ENCODE measurements around the gene RAB34. TPM values are rescaled to one million over a fixed set of nuclear protein-coding genes. Genes with fewer than 3 reads are reported as not detected.

The RAB34 gene
- polyA plus RNA-seq, 2 of the 4 experiments (the other 2 are of a cell fraction) = 211 to 288 TPM

DNA sequence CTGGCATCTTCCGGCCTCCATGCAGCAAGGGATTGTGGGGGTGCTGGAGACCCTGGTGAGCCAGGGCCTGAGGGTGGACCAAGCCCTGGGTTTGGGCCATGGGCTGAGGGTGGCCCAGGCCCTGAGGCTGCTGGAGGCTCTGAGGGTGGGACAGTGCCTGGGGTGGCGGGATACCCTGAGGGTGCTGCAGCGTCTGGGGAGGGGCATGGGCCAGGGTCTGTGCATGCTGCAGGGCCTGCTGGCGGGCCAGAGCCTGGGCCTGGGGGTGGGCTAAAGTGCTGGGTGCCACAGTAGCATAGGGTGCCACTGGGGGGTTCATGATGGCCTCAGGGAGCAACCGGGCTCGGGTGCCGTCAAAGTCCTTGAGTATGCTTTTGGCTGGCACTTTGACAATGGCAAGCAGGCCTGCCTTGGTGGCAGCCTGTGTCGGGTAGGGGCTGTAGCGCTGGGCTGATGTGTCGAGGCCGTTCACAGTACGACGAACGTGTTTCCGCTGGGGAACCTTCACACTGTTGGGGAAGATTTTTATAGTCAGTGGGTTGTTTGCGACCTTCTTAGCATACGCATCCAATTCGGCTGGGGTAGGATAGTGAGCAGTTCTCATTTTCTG lies 41.7 kb upstream of the RAB34 start:
- no peak for TF ChIP-seq CEBPB (IDR thresholded peaks at IDR 0.05)
- no peak for TF ChIP-seq HDAC2 (IDR thresholded peaks at IDR 0.05)
- TF ChIP-seq HEYL (CRISPR knock-in tag; IDR thresholded peaks at IDR 0.05) = no peak
- no peak for TF ChIP-seq NFE2L2 (conservative IDR thresholded peaks at IDR 0.05; ENCODE audit: low read length)
- TF ChIP-seq CHD2 (IDR thresholded peaks at IDR 0.05; ENCODE audit: low read length, partially characterized antibody) = no peak
- no peak for TF ChIP-seq HOXB13 (CRISPR knock-in tag; IDR thresholded peaks at IDR 0.05; ENCODE audit: low read depth)
- TF ChIP-seq, protein P1, sequence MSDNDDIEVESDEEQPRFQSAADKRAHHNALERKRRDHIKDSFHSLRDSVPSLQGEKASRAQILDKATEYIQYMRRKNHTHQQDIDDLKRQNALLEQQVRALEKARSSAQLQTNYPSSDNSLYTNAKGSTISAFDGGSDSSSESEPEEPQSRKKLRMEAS (IDR thresholded peaks at IDR 0.05) = no peak
- TF ChIP-seq KDM1A (IDR thresholded peaks at IDR 0.05; ENCODE audit: low read depth) = no peak
- TF ChIP-seq, protein P2, sequence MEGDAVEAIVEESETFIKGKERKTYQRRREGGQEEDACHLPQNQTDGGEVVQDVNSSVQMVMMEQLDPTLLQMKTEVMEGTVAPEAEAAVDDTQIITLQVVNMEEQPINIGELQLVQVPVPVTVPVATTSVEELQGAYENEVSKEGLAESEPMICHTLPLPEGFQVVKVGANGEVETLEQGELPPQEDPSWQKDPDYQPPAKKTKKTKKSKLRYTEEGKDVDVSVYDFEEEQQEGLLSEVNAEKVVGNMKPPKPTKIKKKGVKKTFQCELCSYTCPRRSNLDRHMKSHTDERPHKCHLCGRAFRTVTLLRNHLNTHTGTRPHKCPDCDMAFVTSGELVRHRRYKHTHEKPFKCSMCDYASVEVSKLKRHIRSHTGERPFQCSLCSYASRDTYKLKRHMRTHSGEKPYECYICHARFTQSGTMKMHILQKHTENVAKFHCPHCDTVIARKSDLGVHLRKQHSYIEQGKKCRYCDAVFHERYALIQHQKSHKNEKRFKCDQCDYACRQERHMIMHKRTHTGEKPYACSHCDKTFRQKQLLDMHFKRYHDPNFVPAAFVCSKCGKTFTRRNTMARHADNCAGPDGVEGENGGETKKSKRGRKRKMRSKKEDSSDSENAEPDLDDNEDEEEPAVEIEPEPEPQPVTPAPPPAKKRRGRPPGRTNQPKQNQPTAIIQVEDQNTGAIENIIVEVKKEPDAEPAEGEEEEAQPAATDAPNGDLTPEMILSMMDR (IDR thresholded peaks at IDR 0.05) = no peak
- H3K9me3 ChIP-seq = no peaks in the 10 kb centered on the region
- FAIRE-seq (no peak), ATAC-seq (peak in 1 of 2 experiments; percentile 9; a peak in 1 of 6 replicates), DNase-seq (ENCODE audit: low read depth in 1 of 2, low spot score in 1 of 2) (no peak)
- 94% methylated on average over 16 of the region's 18 CpGs for WGBS (ENCODE audit: missing lambda C conversion rate)
- H3K4me1 ChIP-seq = peaks cover 15% of the 10 kb centered on the region
- no peak overlapping the region for H3K27ac ChIP-seq
- POLR2A ChIA-PET = no interaction called here
- CTCF ChIA-PET = interaction anchor here (6.5 to 22.6 kb wide), 5 partner anchors 10 to 152 kb away, joined by 97 to 977 read pairs (median 244); partner anchors contain the start of genes DHRS13, FLOT2, NEK8 and RPL23A
- no peak overlapping the region for H3K4me3 ChIP-seq
- H3K4me2 ChIP-seq = no peak overlapping the region

DNA sequence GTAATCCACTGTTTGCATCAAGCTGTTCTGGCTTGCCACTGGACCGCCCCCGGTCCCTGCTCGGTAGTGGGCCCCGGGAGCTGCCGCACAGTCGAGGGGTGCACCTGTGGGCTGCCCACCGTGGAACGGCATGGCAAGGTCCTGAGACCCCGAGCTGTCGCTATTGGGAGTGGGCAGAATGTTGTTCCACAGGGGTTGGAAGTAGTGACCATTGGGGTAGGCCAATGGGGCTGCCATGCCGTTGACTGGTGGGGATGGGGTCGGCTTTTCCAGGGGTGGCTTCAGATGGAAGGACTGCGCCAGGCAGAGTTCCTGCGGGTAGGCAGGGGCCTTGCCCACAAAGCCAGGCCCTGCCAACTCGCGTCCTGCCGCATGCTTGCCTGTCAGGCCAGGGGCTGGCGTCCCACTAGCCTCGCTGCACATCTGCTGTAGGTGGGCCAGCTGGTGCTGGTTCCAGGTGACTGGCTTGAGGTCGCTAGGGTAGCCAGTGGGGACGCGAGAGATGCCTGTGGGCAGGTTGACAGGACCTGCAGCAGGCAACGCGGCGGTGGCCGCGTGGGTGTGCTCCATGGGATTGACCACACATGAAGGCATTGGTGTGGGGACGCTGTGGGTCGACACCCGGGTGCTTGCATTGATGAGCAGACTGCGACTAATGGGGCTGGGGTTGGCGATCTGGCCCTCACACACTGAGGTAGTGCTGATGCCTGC lies 40.9 kb upstream of the RAB34 start:
- H3K4me1 ChIP-seq = peaks cover 15% of the 10 kb centered on the region
- H3K4me3 ChIP-seq = no peak overlapping the region
- ChIA-PET POLR2A (interaction anchor here (1.1 to 2.0 kb wide), 2 partner anchors 32 to 33 kb away, joined by 3 to 4 read pairs; partner anchors contain the start of gene TLCD1), CTCF (interaction anchor here (0.6 to 22.6 kb wide), 4 partner anchors 15 to 145 kb away, joined by 3 to 977 read pairs (median 4); partner anchors contain the start of genes NEK8, RPL23A and TLCD1)
- TF ChIP-seq POLR2AphosphoS2 (conservative IDR thresholded peaks at IDR 0.05; ENCODE audit: low read length) = peak; percentile 76
- TF ChIP-seq, protein P3, sequence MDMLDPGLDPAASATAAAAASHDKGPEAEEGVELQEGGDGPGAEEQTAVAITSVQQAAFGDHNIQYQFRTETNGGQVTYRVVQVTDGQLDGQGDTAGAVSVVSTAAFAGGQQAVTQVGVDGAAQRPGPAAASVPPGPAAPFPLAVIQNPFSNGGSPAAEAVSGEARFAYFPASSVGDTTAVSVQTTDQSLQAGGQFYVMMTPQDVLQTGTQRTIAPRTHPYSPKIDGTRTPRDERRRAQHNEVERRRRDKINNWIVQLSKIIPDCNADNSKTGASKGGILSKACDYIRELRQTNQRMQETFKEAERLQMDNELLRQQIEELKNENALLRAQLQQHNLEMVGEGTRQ (IDR thresholded peaks at IDR 0.05) = no peak
- no peak overlapping the region for H3K4me2 ChIP-seq
- ATAC-seq = peak in 1 of 2 experiments; percentile 4; a peak in 1 of 6 replicates
- H3K27ac ChIP-seq = no peak overlapping the region
- DNase-seq (ENCODE audit: low read depth in 1 of 2, low spot score in 1 of 2) = no peak
- H3K9me3 ChIP-seq = no peaks in the 10 kb centered on the region
- 92% methylated on average over 24 of the region's 32 CpGs for WGBS (ENCODE audit: missing lambda C conversion rate)
- FAIRE-seq = no peak

DNA sequence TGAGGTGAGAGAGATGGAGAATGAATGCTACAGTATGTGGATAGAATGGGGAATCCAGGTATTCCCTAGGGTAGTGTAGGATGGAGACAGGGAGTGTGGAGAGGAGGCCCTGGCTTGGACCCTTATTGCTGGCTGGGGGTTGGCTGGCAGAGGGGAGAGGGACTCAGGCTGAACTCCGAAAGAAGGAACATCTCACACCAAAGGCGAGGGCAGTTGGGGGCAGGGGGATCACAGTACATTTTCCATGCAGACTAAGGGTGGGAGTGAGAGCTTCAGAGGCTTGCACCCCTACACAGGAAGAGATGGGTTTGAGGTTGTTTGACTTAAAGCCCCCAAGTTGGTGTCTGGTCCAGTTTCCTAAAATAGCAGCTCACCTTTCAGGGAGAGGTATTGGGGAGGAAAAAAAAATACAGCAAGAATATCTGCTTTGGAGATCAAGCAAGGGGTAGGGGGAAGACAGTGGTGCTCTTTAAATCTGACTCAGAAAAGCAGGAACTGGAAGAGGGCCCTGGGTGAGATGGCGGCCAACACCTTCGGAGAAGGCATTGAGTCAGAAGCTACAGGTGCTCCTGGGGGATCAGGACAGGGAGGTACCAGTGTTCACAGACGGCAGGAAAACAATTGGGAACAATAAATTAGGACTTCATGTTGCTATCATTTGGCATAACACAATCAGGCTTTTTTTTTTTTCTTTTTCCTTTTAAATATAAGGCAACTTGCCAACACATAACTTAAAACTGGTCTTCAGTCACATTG lies 38.6 kb upstream of the RAB34 start:
- TF ChIP-seq, protein P4, sequence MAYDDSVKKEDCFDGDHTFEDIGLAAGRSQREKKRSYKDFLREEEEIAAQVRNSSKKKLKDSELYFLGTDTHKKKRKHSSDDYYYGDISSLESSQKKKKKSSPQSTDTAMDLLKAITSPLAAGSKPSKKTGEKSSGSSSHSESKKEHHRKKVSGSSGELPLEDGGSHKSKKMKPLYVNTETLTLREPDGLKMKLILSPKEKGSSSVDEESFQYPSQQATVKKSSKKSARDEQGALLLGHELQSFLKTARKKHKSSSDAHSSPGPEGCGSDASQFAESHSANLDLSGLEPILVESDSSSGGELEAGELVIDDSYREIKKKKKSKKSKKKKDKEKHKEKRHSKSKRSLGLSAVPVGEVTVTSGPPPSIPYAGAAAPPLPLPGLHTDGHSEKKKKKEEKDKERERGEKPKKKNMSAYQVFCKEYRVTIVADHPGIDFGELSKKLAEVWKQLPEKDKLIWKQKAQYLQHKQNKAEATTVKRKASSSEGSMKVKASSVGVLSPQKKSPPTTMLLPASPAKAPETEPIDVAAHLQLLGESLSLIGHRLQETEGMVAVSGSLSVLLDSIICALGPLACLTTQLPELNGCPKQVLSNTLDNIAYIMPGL (CRISPR knock-in tag; IDR thresholded peaks at IDR 0.05; ENCODE audit: borderline replicate concordance) = no peak
- TF ChIP-seq POLR2AphosphoS2 (conservative IDR thresholded peaks at IDR 0.05; ENCODE audit: low read length) (peak; percentile 94), KDM5A (IDR thresholded peaks at IDR 0.05) (no peak)
- CTCF ChIA-PET = interaction anchor here (0.7 to 22.6 kb wide), 5 partner anchors 9 to 153 kb away, joined by 3 to 977 read pairs (median 6); partner anchors contain the start of genes NEK8, RPL23A, TLCD1 and TRAF4

More for the DNA sequence above, 38.6 kb upstream of the RAB34 start:
- ATAC-seq (peak in 1 of 2 experiments; percentile 1; a peak in 1 of 6 replicates), FAIRE-seq (no peak), DNase-seq (ENCODE audit: low read depth in 1 of 2, low spot score in 1 of 2) (no peak)
- H3K4me2 ChIP-seq = no peak overlapping the region
- no peak overlapping the region for H3K27ac ChIP-seq
- WGBS (ENCODE audit: missing lambda C conversion rate) = 84% methylated on average over 5 of the region's 5 CpGs
- no peaks in the 10 kb centered on the region for H3K9me3 ChIP-seq
- POLR2A ChIA-PET = interaction anchor here (1.3 kb wide), 1 partner anchor 29 kb away, joined by 6 read pairs; no protein-coding TSS in a partner anchor
- H3K4me3 ChIP-seq = no peak overlapping the region
- H3K4me1 ChIP-seq = peaks cover 8% of the 10 kb centered on the region

Data from A549 (cell line).